HEK293 (cell line): ENCODE data around the gene SPEG.

Source experiments
- REST ChIP-seq: fragments of 450-650 bp; formaldehyde crosslinking; IDR thresholded peaks from 2 replicates; pipeline ENCODE4 v1.5.1; 2016; ENCODE audit warnings: missing biosample characterization, missing genetic modification characterization
- TF ChIP-seq, protein P1 (sequence below): fragments of 450-650 bp; formaldehyde crosslinking; IDR thresholded peaks from 2 replicates; pipeline ENCODE4 v1.5.1; 2016; ENCODE audit warnings: missing biosample characterization, missing genetic modification characterization

DNA sequence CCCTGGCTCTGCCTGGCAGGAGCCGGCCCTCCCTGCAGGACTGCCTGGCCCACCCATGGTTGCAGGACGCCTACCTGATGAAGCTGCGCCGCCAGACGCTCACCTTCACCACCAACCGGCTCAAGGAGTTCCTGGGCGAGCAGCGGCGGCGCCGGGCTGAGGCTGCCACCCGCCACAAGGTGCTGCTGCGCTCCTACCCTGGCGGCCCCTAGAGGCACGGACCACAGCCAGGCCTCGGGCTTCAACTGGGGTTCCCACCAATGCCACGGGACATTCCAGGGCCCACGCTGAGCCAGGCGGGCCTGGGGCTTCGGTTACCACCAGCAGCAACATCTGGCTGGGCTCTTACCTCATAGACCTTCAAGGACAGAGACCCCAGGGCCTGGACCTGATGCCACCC, 57.9 kb downstream of the SPEG start:
- no peak for TF ChIP-seq REST (tag by site-specific recombination)
- TF ChIP-seq, protein P1, sequence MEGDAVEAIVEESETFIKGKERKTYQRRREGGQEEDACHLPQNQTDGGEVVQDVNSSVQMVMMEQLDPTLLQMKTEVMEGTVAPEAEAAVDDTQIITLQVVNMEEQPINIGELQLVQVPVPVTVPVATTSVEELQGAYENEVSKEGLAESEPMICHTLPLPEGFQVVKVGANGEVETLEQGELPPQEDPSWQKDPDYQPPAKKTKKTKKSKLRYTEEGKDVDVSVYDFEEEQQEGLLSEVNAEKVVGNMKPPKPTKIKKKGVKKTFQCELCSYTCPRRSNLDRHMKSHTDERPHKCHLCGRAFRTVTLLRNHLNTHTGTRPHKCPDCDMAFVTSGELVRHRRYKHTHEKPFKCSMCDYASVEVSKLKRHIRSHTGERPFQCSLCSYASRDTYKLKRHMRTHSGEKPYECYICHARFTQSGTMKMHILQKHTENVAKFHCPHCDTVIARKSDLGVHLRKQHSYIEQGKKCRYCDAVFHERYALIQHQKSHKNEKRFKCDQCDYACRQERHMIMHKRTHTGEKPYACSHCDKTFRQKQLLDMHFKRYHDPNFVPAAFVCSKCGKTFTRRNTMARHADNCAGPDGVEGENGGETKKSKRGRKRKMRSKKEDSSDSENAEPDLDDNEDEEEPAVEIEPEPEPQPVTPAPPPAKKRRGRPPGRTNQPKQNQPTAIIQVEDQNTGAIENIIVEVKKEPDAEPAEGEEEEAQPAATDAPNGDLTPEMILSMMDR (tag by site-specific recombination) = no peak
